Measurements from ENCODE around the gene RASGRP1. TPM values are rescaled to one million over a fixed set of nuclear protein-coding genes. Genes with fewer than 3 reads are reported as not detected.
A peak's percentile ranks its signal among the peaks of the same experiment; 100 is the strongest.

RASGRP1 gene
- total and polyA plus RNA-seq, 2 donors (not counting 1 experiment from before 2014, with no cell fraction given) = 17.7 to 24.7 TPM

DNA sequence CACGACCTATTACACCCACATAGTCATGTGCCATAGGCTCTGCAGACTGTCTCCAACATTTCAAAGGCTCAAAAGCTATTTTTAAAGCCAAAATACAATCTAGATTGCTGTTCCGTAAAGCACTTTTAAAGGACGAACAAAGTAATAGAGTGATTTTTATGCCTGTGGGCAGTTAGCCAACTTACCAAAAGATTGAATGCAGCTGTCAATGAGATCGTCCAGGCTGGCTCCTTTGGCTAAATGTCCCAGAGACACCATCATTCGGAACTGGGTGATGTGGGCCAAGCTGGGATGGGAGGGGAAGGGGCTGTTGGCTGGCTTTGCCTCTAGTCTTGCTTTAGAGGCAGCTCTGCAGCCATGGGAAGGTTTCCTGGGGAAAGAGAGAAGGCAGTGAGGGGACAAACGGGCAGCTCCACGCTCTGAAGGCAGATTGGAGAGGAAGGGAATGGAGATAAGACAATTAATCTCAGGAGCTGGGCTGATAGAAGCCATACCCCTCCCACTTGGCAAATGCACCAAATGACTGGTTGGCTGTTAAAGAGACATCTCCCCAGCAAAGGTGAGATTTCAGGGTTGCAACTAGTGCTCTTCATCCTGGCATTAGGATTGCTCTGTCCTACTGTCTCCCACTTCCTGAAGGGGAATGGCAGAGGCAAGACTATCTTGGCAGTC, 4.8 kb downstream of the RASGRP1 start:
- Histone ChIP-seq H4K20me1 (ENCODE audit: control insufficient read depth, insufficient read depth, low read length, poor library complexity, severe bottlenecking) (peaks cover 5% of the 10 kb centered on the region), H3K79me2 (ENCODE audit: control insufficient read depth, insufficient read depth, low read length) (peaks cover 84% of the 10 kb centered on the region), H3K36me3 (replicated peaks in 1 of 2; ENCODE audit: control extremely low read depth in 1 of 2, control insufficient read depth in 1 of 2, extremely low read depth in 1 of 2, insufficient read depth in 2 of 2, low read length in 1 of 2) (peaks cover 1 to 19% of the 10 kb centered on the region in 2 experiments), H3K9ac (ENCODE audit: low read length) (no peak overlapping the region), H3K9me3 (ENCODE audit: control extremely low read depth in 1 of 3, control insufficient read depth in 2 of 3, insufficient read depth in 1 of 3, low read length in 2 of 3) (no peaks in the 10 kb centered on the region), H3K4me1 (ENCODE audit: control insufficient read depth in 2 of 2, insufficient read depth in 2 of 2, low read length in 2 of 2) (peaks cover 64 to 67% of the 10 kb centered on the region in 2 donors), H3K27ac (ENCODE audit: low read length in 2 of 2) (no peak overlapping the region), H3K4me3 (ENCODE audit: control extremely low read depth in 1 of 5, extremely low read depth in 1 of 5, insufficient read depth in 1 of 5, low read depth in 2 of 5, low read length in 4 of 5) (no peak overlapping the region), H3K27me3 (replicated peaks in 1 of 4; ENCODE audit: control extremely low read depth in 1 of 4, control insufficient read depth in 3 of 4, insufficient read depth in 4 of 4, low read length in 3 of 4) (no peaks in the 10 kb centered on the region), H2AFZ (ENCODE audit: insufficient read depth, low read depth, low read length, poor library complexity, severe bottlenecking) (no peak overlapping the region), H3K4me2 (replicated peaks; ENCODE audit: low read depth, low read length, poor library complexity, severe bottlenecking) (no peak overlapping the region)
- POLR2A ChIA-PET = no interaction called here
- peaks cover 81% of the 10 kb centered on the region for H3K4me1 Mint-ChIP-seq
- H3K4me3 Mint-ChIP-seq = peak overlapping the region; percentile 17
- CTCF ChIA-PET = interaction anchor here (0.9 to 9.9 kb wide), 7 partner anchors 87 to 140 kb away, joined by 3 to 546 read pairs (median 4); no protein-coding TSS in a partner anchor
- H3K27me3 Mint-ChIP-seq = no peaks in the 10 kb centered on the region
- intact Hi-C loops (cut with micrococcal nuclease) = loop anchor here (5.0 kb wide), 2 partner anchors 83 to 307 kb away; partner anchors contain the start of gene SPRED1
- DNase-seq (no peak), ATAC-seq (ENCODE audit: low read depth) (no peak)
- TF ChIP-seq CTCF (IDR thresholded peaks at IDR 0.05) (no peak), EZH2 (IDR thresholded peaks at IDR 0.05; ENCODE audit: borderline replicate concordance, insufficient read depth, low read depth, low read length, poor library complexity, severe bottlenecking) (no peak)
- 100% methylated on average over 5 of the region's 7 CpGs for WGBS (ENCODE audit: insufficient coverage)
- H3K27ac Mint-ChIP-seq = peak overlapping the region; percentile 27
- no peaks in the 10 kb centered on the region for H3K9me3 Mint-ChIP-seq (ENCODE audit: insufficient read depth)

GRCh38 chr15:38559131-38559530, 5.5 kb downstream of the RASGRP1 start:
- Histone ChIP-seq H2AFZ (ENCODE audit: insufficient read depth, low read depth, low read length, poor library complexity, severe bottlenecking) (no peak overlapping the region), H3K9me3 (ENCODE audit: control extremely low read depth in 1 of 3, control insufficient read depth in 2 of 3, insufficient read depth in 1 of 3, low read length in 2 of 3) (no peaks in the 10 kb centered on the region), H3K27ac (ENCODE audit: low read length in 2 of 2) (peak overlapping the region in 1 of 2 donors; percentile 78), H4K20me1 (ENCODE audit: control insufficient read depth, insufficient read depth, low read length, poor library complexity, severe bottlenecking) (peaks cover 9% of the 10 kb centered on the region), H3K27me3 (replicated peaks in 1 of 4; ENCODE audit: control extremely low read depth in 1 of 4, control insufficient read depth in 3 of 4, insufficient read depth in 4 of 4, low read length in 3 of 4) (no peaks in the 10 kb centered on the region), H3K4me3 (ENCODE audit: control extremely low read depth in 1 of 5, extremely low read depth in 1 of 5, insufficient read depth in 1 of 5, low read depth in 2 of 5, low read length in 4 of 5) (no peak overlapping the region), H3K9ac (ENCODE audit: low read length) (no peak overlapping the region), H3K79me2 (ENCODE audit: control insufficient read depth, insufficient read depth, low read length) (peaks cover 90% of the 10 kb centered on the region), H3K4me1 (ENCODE audit: control insufficient read depth in 2 of 2, insufficient read depth in 2 of 2, low read length in 2 of 2) (peaks cover 70 to 73% of the 10 kb centered on the region in 2 donors), H3K4me2 (replicated peaks; ENCODE audit: low read depth, low read length, poor library complexity, severe bottlenecking) (peak overlapping the region; percentile 68), H3K36me3 (replicated peaks in 1 of 2; ENCODE audit: control extremely low read depth in 1 of 2, control insufficient read depth in 1 of 2, extremely low read depth in 1 of 2, insufficient read depth in 2 of 2, low read length in 1 of 2) (peaks cover 1 to 21% of the 10 kb centered on the region in 2 experiments)
- Mint-ChIP-seq H3K27me3 (no peaks in the 10 kb centered on the region), H3K27ac (peak overlapping the region; percentile 43), H3K4me1 (peaks cover 87% of the 10 kb centered on the region), H3K4me3 (no peak overlapping the region), H3K9me3 (ENCODE audit: insufficient read depth) (no peaks in the 10 kb centered on the region)
- WGBS (ENCODE audit: insufficient coverage) = 100% methylated on average over 4 of the region's 4 CpGs
- intact Hi-C loops (cut with micrococcal nuclease) = no loop called here
- DNase-seq = no peak
- ChIA-PET CTCF (interaction anchor here (1.0 to 9.9 kb wide), 3 partner anchors 121 to 138 kb away, joined by 3 to 546 read pairs (median 4); no protein-coding TSS in a partner anchor), POLR2A (no interaction called here)
- no peak for TF ChIP-seq EZH2 (IDR thresholded peaks at IDR 0.05; ENCODE audit: borderline replicate concordance, insufficient read depth, low read depth, low read length, poor library complexity, severe bottlenecking)
- TF ChIP-seq CTCF (IDR thresholded peaks at IDR 0.05) = no peak
- no peak for ATAC-seq (ENCODE audit: low read depth)

Measured in B cell (primary cell).